GM18909 (cell line): ENCODE measurements around the gene TET2.

Experiments
- ATAC-seq: cut with Tn5 transposase; IDR thresholded peaks from one replicate; pipeline ENCODE4 v1.9.1; 2021; ENCODE audit warnings: mild to moderate bottlenecking; ENCODE audit not compliant: unreplicated experiment, poor library complexity

The TET2 gene

DNA sequence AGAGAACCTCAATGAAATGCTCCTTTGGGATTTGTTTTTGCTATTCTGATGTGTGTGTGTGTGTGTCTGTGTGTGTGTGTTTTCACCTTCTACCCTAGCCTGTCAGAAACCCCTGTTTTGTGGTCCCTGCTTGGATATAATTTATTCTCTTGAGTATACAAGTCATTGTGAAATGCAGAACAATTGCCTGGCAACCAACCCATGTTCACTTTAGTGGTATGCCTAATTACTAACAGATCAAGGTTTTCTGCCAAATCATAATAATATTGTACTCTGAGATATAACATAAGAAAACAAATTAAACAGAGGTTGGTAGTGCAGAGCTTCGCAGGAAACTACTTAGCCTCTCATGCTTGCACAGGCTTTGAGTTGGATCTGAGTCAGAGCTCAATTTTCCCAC, 7.0 kb upstream of the TET2 start:
- ATAC-seq: no peak

DNA sequence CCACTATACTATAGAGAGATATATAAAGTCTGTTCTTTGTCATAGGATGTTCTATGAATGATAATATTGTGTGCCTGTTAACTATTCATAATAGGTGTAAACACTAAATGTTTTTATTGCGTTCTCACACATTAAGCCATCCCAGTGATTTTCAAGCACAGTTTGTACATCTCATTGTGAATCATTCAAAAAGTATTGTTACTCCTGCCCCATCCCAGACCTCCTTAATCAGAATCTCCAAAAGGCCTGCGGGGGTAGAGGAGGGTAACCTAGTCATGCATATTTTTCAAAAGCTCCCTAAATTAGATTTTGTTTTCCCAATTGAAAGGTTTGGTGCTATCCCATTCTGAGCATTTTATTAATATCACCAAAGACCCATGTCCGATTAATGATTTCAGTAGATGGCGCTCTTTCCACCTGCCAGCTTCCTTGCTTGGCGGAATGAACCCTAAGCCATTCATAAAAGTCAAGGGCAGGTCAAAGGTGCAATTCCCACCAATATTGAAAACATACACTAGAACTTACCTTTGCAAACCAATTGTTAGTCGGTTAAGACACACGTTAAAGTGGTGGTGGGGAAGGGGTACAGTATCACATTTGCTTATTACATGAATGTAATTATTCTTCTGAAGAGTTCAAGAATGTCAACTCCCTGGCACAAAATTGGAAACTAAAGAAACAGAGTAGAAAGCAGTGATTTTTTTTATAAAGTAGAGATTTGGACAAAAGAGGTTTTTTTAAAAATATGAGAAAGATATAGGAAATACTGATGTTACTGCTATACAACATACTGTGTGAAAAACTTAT, 5.8 kb upstream of the TET2 start:
- ATAC-seq: no peak

DNA sequence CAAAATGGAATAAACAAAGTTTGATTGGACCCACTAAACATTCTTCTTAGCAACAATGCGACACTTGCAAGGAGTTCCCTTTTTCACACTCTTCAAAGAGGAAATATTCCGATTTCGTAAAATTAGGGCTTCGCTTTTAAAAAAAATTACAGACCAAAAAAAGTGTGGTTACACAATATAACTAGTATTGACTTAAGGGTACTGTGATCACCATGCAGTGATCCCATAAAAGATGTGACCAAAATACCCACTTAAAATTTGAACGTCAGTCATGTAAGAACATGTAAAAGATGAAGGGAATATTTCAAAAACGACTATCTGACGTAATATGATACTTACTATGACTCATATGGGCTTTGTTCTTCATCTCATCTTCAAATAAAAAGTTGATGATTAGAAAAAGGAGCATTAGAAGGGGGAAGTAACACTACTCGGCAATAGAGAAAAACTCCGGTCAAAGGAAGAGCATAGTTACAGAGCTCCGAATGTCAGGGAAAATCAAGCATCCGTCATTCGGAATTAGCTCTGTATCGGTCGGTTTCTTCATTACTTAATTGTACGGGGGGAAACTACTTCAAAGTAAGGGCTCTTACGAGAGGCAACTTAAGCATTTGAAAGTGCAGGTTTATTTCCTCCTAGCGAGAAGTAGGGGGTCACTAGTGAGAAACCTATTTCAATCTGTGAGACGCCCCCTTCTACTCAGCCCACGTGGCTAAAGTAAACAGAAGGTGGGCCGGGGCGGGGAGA, 1.3 kb upstream of the TET2 start:
- no peak for ATAC-seq

DNA sequence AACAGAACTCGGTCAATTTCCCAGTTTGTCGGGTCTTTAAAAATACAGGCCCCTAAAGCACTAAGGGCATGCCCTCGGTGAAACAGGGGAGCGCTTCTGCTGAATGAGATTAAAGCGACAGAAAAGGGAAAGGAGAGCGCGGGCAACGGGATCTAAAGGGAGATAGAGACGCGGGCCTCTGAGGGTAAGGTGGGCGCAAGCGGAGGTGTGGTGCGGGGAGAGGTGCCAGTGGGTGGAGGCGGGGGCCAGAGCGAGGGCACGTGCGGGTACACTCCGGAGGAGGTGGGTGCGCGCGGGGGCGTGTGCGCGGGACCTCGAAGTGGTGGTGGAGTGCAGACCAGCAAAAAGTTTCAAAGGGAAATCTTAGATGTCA, 787 bp upstream of the TET2 start:
- ATAC-seq: peak; percentile 27

DNA sequence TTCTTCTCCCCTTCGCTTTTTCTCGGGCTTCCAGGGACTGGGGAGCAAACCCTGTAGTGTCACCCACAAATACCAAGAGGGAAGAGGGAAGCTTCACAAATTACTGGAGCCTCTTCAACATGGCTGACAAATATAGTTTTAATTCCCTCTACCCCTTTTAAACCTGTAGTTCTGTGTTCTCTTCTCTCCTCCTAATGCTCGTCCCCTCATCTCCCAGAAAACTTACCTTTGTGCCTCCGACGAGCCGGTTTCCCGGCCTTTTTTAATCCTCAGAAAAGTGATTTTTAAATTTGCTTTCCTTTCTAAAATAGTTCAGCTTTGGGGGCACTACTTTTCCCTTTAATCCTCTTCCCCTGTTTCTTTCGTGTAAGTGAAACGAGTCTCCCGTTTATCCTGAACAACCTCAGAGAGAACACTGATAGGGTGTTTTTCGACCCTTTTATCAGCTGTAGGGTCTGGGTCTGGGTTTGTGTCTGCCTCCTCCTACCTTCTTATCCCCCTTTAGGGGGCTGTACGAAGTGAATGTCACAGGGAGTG, 408 bp downstream of the TET2 start:
- ATAC-seq: peak; percentile 6

DNA sequence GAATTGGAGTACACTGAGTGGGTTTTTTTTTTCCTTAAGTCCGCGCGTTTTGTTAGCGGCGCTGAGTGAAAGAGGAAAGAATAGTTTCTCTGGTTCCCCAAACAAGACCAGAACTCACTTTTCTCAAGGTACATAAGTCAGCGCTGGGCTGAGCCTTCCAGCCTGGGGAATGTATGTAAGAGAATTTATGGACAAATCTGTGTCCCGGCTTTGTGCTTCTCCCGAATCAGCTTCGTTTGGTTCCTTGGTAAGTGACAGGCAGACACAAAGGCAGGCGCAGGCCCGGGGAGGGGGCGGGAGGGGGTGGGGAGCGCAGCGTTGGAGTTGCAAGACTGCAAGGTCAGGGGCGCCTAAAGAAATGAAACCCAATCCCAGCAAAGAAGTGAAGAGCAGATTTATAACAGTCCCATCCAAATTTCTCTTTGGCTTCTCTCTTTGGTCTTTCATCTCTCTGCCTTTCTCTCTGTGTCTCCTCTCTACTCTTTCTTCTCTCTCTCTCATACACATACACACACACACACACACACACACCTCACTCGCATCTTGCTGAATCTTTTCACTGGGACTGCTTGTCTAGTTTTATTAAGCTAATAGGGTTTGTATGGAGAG, 981 bp downstream of the TET2 start:
- no peak for ATAC-seq

DNA sequence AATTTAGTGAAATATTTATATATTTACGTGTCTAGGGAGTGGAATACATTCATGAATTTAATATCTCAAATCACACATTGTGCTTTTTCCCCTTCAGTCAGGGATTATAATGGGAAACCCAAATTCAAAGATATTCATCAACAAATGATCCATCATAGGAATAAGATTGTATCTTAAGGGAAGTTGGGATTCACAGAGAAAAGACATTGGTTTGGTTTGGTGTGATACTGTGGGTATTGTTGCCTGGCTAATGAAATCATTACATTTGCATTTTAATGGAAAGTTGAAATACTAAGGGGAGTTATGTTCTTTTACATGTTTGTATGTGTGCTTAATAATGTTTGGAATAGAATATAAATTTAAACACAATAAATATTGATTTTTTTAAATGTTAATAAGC, 1.7 kb downstream of the TET2 start:
- no peak for ATAC-seq

DNA sequence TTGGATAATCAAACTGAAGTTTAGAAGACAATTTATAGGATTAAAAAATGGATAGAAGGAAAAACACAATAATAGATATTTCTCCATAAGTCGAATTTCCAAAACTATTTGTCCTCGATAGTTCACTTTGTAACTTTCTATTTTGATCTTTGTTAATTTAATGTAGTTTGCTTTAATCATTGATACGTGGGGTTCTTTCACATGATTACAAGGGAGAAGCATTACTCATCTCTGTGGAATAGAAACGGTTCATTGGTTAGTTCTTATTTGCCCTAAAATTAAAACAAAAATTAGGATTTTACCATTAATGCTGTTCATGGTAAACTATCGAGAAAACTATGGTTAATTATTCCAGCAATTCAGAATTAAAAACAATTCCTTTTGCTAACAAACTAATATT, 2.1 kb downstream of the TET2 start:
- ATAC-seq: no peak

DNA sequence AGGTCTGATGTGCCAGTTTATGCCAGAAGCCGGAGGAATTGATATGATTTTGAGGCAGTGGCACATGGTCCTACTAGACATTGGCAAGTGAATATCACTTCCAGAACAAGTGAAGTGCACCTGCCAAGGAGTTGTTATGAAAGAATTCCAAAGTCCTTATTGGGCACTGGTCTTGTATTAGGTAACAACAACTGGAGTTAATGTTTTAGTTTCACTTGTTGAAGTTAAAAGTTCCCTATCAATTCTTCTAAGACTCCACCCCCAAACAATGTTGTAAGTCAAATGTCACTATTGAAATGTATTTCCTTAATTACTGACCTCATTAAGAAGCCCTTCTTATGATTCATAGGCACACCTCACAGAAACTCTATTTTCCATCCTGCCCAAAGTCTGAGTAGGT, 3.1 kb downstream of the TET2 start:
- no peak for ATAC-seq

DNA sequence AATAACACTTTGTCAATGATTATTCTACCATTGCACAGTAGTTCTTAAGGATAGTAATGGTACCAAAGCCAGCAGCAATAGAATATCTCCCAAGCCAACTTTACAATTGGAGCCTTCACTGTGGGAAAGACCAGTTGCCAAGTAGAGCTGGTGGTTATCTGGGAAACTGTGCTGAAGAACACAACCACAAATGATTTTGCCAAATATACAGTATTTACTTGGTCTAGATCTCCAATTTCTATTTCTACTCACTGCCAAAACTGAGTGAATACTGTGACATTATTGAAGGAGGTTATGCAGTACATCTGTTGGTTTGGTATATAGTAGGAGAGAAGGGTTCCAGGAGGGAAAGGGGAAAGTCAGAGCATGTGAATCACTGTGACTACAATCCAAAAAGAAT, 3.8 kb downstream of the TET2 start:
- no peak for ATAC-seq

DNA sequence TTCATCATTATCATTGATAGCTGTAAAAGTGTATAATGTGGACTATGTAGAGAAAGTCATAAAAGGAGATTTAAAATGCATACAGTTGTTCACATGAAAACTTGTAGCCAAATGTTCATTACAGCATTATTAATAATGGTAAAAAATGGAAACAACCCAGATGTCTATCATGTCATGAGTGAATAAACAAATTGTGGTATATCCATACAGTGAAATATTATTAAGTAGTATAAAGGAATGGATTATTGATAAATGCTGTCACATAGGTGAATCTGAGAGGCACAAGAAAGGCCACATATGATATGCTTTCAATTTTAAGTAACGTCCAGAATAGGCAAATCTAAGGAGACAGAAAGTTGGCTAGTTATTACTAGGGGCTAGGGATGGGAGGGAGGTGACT, 7.1 kb downstream of the TET2 start:
- no peak for ATAC-seq

DNA sequence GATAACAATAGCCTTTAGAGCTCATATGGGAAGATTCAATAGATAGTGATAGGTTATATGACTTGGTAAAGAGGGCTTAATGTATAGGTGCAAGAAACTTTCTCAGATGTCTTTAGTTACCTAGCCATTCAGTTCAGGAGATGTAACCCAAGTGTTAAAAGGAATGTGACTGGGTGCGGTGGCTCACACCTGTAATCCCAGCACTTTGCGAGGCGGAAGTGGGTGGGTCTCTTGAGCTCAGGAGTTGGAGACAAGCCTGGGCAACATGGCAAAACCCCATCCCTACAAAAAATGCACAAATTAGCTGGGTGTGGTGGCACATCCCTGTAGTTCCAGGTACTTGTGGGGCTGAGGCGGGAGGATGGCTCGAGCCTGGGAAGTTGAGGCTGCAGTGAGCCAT, 7.9 kb downstream of the TET2 start:
- no peak for ATAC-seq

DNA sequence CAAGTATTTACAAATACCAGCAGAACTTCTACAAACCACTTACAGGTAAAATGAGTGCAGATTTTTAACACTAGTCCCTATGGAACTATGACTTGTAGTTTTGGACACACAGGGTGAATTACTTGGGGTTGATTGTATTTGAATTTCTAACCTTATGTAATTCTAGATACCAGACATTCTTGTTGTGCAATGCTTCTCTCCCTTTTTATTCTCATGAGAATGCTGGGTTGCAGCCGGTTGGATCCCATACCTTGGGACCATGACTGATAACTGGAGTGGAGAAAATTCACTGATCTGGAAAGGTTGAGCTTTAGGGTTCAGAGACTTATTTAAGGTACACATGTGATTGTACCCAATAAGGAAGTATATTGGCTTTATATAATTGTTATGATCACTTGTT, 8.8 kb downstream of the TET2 start:
- no peak for ATAC-seq

DNA sequence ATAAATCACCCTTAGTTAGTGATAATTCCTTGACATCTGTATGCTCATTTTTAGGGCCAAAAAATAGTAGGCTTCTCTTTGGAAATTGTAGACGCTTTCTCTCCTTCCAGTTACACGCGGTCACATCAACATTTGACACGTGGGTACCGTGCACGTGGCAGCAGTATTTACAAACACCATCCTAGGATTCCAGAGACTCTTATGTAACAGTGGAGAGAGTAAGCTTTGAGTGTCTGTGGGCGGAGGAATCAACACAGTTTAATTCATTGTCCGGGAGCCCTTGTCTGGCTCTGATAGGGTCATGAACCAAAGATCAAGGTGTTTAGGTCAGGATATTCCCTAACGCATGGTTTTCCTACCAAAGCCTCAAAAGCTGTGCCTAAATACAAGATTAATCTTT, 12.2 kb downstream of the TET2 start:
- ATAC-seq: no peak

DNA sequence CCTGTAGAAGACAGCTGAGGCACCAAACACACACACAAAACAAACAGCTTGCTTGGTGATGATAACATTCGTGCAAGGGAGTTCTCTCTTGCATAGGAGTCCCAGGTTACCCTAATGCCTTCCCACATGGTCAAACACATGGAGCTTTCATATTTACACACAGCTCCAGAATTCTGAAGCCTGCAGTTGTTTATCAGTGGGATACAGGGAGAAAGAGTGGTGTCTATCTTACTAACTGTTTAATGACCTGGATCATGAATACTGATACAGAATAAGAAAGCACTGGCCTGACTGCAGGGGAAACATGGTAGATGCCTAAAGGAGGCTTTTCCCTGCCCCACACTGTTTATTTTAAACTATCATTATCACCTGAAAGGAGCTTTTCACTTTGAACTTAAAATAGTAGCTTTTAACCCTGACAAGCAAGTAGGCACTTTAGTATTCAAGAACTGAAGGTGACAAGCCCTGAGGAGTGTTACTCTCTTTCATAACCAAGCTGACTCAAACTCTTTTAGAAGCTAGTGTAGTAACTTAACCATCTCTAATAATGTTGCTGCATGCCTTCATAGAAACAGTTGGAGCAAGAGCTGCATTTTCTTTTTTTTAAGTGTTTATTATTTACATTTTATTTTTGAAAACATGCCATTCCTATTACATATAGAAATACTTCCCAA, 15.6 kb downstream of the TET2 start:
- ATAC-seq: peak; percentile 53

DNA sequence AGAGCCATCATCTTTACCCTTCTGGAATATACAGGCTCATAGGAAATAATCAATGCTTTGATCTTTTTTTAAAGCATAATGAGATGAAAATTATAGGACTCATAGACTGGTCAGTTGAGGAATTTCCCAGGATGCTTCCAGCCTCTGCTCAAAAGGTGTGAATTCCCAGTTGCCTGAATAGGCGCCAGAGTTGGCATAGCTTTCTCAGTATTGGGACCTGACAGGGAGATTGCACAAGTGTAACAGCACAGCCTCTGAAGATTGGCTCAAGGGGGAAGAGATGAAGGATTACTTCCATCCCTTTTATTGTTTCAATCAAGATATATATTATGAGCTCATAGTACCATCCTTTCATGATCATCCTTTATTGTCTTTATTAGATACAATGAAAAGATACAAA, 17.9 kb downstream of the TET2 start:
- ATAC-seq: no peak

DNA sequence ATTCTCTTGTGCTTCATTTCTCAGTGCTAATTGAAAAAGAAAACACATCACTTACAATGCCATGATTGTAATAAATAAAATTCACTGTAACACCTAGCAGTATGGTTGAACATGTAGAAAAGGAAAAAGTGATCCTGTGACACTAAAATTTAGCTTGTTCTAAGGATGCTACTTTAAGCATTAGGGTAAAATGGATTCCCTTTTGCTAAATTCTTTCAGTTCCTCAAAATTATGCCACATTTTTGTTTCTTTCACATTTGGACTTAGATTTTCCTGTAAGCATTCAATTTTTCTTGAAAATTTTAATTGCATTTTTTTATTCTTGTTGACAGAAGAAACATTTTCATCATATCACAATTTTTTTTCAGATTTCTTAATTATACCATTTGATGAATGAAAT, 19.4 kb downstream of the TET2 start:
- no peak for ATAC-seq

DNA sequence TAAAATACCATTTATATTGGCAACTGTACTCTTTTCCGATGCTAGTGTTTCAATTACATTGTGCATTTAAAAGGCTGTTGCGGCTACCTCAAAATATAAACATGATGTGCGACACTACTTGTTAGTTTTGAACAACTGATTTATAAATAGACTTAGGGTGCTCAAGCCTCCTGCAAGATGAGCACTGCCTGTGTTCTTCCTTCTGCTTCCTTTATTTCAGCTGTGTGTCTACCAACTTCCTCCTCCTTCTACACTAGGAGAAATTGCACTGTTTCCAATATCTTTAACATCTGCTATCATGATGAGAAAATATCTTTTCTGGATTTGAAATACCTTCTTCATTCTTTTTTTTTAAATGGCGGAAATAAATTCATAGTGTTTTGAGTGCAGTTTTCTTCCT, 24.0 kb downstream of the TET2 start:
- no peak for ATAC-seq

DNA sequence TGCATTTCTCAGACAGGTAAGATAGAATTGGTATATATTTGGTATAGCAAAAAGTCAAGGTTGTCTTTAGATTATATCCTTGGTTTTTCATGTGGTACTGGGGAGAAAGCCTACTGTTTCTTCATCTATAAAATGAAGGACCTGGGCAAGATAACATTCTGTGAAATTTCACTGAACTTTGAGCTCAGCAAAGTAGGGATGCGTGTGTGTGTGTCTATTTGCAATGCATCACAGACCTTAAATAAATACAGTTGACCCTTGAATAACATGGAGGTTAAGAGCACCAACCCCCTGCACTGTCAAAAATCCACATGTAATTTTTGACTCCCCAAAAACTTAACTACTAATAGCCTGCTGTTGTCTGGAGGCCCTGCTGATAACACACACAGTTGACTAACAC, 25.2 kb downstream of the TET2 start:
- no peak for ATAC-seq

DNA sequence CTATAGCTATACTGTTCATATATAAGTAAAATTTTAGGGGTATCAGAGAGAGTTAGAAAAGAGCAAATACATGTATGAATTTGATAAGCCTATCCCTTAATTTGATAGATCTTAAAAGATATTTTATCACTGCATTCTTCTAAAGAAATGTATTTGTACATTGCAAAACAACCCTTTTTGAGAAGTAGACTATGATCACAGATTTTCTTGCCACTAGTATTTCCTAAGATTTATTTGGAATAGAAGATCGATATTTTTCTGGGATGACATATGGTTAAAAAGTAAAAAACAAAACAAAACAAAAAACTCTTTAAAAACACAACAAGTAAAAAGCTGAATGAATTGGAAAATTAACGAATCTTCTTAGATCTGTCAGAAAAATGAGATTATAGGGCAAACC, 27.4 kb downstream of the TET2 start:
- no peak for ATAC-seq
